WTC11 (cell line): ENCODE measurements around the gene ATXN7L3. TPM values are rescaled to one million over a fixed set of nuclear protein-coding genes. Genes with fewer than 3 reads are reported as not detected.

Experiments used
- ATAC-seq: fragments of 200-7000 bp; cut with Tn5 transposase; 2 replicates; pipeline ENCODE4 v1.10.0; 2021; ENCODE audit warnings: mild to moderate bottlenecking, moderate library complexity
- CTCF ChIA-PET: fragments of 300-600 bp; sonication (Branson Sonifier 250); formaldehyde crosslinking; loops from one replicate; lab custom pipeline; 2021; ENCODE audit warnings: antibody characterized with exemption; lab: Charles Lee
- POLR2A ChIA-PET: fragments of 350-600 bp; sonication (Branson Sonifier 250); formaldehyde crosslinking; loops from one replicate; lab custom pipeline; 2021; ENCODE audit warnings: antibody characterized with exemption; lab: Charles Lee
- DNase-seq: peaks from one replicate; pipeline ENCODE4 v3.0.0; 2021; ENCODE audit warnings: low spot score
- H3K27ac Mint-ChIP-seq: 2 replicates; pipeline ENCODE4 v1.8.0; 2021; ENCODE audit warnings: mixed read lengths
- H3K27me3 Mint-ChIP-seq: 2 replicates; pipeline ENCODE4 v1.8.0; 2021; ENCODE audit warnings: low read depth, mild to moderate bottlenecking, moderate library complexity, mixed read lengths
- H3K36me3 Mint-ChIP-seq: 2 replicates; pipeline ENCODE4 v1.8.0; 2021; ENCODE audit warnings: mixed read lengths
- H3K4me1 Mint-ChIP-seq: 2 replicates; pipeline ENCODE4 v1.8.0; 2022; ENCODE audit warnings: mixed read lengths
- H3K4me3 Mint-ChIP-seq: 2 replicates; pipeline ENCODE4 v1.8.0; 2021; ENCODE audit warnings: mild to moderate bottlenecking, moderate library complexity, mixed read lengths
- H3K9me3 Mint-ChIP-seq: 2 replicates; pipeline ENCODE4 v1.8.0; 2021; ENCODE audit warnings: mixed read lengths
- CREB1 ChIP-seq: sonication (generic); formaldehyde crosslinking; IDR thresholded peaks from 2 replicates; pipeline ENCODE4 v1.8.0; 2023; ENCODE audit warnings: mild to moderate bottlenecking, missing genetic modification reagents
- JAZF1 ChIP-seq: fragments of 250-450 bp; sonication (Bioruptor Pico); IDR thresholded peaks from 2 replicates; pipeline ENCODE4 v1.9.0; 2021; ENCODE audit warnings: moderate library complexity, mild to moderate bottlenecking, inconsistent platforms
- KAT7 ChIP-seq: sonication (generic); formaldehyde crosslinking; IDR thresholded peaks from 2 replicates; pipeline ENCODE4 v1.8.1; 2023; ENCODE audit warnings: missing genetic modification reagents, mild to moderate bottlenecking, borderline replicate concordance
- NFYB ChIP-seq: sonication (generic); formaldehyde crosslinking; conservative IDR thresholded peaks from 2 replicates; pipeline ENCODE4 v1.8.0; 2022; ENCODE audit warnings: low read depth, missing genetic modification reagents
- NR3C1 ChIP-seq: sonication (generic); formaldehyde crosslinking; conservative IDR thresholded peaks from 2 replicates; pipeline ENCODE4 v1.8.1; 2023; ENCODE audit warnings: low read depth, mild to moderate bottlenecking, missing genetic modification reagents
- RELA ChIP-seq: sonication (generic); formaldehyde crosslinking; IDR thresholded peaks from 2 replicates; pipeline ENCODE4 v1.8.1; 2022; ENCODE audit warnings: missing genetic modification reagents, mild to moderate bottlenecking, borderline replicate concordance
- ZNF317 ChIP-seq: sonication (generic); formaldehyde crosslinking; IDR thresholded peaks from 2 replicates; pipeline ENCODE4 v1.8.1; 2023; ENCODE audit warnings: low read depth, mild to moderate bottlenecking, moderate library complexity, missing genetic modification reagents, borderline replicate concordance
- total RNA-seq: library from RNA; stranded (reverse); gene quantifications from 3 replicates; pipeline ENCODE4 v1.2.3, GENCODE V29; 2021
- TF ChIP-seq, protein P1 (sequence below): sonication (generic); formaldehyde crosslinking; IDR thresholded peaks from 2 replicates; pipeline ENCODE4 v1.8.0; 2023; ENCODE audit warnings: missing genetic modification reagents, mild to moderate bottlenecking, borderline replicate concordance
- TF ChIP-seq, protein P2 (sequence below): fragments of 250-450 bp; sonication (Bioruptor Pico); IDR thresholded peaks from 2 replicates; pipeline ENCODE4 v2.1.2; 2022; ENCODE audit warnings: mild to moderate bottlenecking, moderate library complexity
- TF ChIP-seq, protein P3 (sequence below): sonication (generic); formaldehyde crosslinking; IDR thresholded peaks from 2 replicates; pipeline ENCODE4 v1.8.1; 2022; ENCODE audit warnings: missing genetic modification reagents, borderline replicate concordance
- TF ChIP-seq, protein P4 (sequence below): sonication (generic); formaldehyde crosslinking; IDR thresholded peaks from 2 replicates; pipeline ENCODE4 v1.8.1; 2022; ENCODE audit warnings: mild to moderate bottlenecking, missing genetic modification reagents, moderate library complexity, borderline replicate concordance

Gene ATXN7L3
- total RNA-seq, 1 experiment from 2014 or later, result 114 TPM

DNA sequence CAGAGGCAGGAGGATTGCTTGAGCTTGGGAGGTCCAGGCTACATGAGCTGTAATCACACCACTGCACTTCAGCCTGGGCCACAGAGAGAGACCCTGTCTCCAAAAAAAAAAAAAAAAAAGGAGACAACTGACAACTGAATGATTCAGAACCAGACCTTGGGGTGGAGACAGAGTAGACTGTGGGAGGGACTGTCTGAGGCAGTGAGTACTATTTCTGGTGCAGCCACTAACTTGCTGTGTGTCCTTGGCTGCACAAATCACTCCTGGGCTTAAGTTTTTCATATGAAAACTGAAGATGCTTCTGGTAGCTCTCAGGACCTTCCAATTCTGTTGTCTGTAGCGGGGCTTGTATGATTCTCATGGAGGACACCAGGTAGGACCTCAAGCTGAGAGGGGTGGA, 23.4 kb downstream of the ATXN7L3 start (continued):
- TF ChIP-seq, protein P1, sequence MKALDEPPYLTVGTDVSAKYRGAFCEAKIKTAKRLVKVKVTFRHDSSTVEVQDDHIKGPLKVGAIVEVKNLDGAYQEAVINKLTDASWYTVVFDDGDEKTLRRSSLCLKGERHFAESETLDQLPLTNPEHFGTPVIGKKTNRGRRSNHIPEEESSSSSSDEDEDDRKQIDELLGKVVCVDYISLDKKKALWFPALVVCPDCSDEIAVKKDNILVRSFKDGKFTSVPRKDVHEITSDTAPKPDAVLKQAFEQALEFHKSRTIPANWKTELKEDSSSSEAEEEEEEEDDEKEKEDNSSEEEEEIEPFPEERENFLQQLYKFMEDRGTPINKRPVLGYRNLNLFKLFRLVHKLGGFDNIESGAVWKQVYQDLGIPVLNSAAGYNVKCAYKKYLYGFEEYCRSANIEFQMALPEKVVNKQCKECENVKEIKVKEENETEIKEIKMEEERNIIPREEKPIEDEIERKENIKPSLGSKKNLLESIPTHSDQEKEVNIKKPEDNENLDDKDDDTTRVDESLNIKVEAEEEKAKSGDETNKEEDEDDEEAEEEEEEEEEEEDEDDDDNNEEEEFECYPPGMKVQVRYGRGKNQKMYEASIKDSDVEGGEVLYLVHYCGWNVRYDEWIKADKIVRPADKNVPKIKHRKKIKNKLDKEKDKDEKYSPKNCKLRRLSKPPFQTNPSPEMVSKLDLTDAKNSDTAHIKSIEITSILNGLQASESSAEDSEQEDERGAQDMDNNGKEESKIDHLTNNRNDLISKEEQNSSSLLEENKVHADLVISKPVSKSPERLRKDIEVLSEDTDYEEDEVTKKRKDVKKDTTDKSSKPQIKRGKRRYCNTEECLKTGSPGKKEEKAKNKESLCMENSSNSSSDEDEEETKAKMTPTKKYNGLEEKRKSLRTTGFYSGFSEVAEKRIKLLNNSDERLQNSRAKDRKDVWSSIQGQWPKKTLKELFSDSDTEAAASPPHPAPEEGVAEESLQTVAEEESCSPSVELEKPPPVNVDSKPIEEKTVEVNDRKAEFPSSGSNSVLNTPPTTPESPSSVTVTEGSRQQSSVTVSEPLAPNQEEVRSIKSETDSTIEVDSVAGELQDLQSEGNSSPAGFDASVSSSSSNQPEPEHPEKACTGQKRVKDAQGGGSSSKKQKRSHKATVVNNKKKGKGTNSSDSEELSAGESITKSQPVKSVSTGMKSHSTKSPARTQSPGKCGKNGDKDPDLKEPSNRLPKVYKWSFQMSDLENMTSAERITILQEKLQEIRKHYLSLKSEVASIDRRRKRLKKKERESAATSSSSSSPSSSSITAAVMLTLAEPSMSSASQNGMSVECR, result no peak
- no peak for TF ChIP-seq ZNF317 (CRISPR knock-in tag)

DNA sequence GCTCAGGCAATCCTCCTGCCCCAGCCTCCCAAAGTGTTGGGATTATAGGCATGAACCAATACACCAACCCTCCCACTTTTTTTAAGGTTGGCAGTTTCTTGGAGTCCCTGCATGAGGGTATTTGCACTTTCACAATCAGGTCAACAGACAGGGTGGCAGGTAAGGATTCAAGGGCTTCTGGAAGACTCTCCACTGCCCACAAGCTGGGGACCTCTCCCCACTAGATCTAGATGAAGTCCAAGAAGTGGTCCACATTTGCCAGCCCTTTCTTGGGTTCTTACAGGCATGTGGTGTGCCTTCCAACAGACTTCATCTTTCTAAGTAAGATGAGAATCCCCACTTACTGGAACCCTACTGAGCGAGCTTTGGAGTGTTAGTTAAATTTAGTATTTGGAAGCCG, 25.3 kb downstream of the ATXN7L3 start:
- CTCF ChIA-PET, result interaction anchor here (0.6 to 1.8 kb wide), 7 partner anchors 9 to 1150 kb away, joined by 3 to 9 read pairs (median 3); partner anchors contain the start of gene GRN
- peaks cover 15% of the 10 kb centered on the region for H3K4me1 Mint-ChIP-seq
- H3K27ac Mint-ChIP-seq, result no peak overlapping the region
- no peak overlapping the region for H3K4me3 Mint-ChIP-seq
- H3K36me3 Mint-ChIP-seq, result peaks cover 21% of the 10 kb centered on the region
- H3K9me3 Mint-ChIP-seq, result no peaks in the 10 kb centered on the region
- no peak for DNase-seq
- no peak for ATAC-seq
- H3K27me3 Mint-ChIP-seq, result no peaks in the 10 kb centered on the region; the same call in 1 of the 2 replicates
- TF ChIP-seq, protein P2, sequence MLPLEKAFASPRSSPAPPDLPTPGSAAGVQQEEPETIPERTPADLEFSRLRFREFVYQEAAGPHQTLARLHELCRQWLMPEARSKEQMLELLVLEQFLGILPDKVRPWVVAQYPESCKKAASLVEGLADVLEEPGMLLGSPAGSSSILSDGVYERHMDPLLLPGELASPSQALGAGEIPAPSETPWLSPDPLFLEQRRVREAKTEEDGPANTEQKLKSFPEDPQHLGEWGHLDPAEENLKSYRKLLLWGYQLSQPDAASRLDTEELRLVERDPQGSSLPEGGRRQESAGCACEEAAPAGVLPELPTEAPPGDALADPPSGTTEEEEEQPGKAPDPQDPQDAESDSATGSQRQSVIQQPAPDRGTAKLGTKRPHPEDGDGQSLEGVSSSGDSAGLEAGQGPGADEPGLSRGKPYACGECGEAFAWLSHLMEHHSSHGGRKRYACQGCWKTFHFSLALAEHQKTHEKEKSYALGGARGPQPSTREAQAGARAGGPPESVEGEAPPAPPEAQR (CRISPR knock-in tag), result no peak
- TF ChIP-seq CREB1 (no peak), NR3C1 (CRISPR knock-in tag) (no peak), NFYB (CRISPR knock-in tag) (no peak), JAZF1 (CRISPR knock-in tag) (no peak)
- TF ChIP-seq, protein P3, sequence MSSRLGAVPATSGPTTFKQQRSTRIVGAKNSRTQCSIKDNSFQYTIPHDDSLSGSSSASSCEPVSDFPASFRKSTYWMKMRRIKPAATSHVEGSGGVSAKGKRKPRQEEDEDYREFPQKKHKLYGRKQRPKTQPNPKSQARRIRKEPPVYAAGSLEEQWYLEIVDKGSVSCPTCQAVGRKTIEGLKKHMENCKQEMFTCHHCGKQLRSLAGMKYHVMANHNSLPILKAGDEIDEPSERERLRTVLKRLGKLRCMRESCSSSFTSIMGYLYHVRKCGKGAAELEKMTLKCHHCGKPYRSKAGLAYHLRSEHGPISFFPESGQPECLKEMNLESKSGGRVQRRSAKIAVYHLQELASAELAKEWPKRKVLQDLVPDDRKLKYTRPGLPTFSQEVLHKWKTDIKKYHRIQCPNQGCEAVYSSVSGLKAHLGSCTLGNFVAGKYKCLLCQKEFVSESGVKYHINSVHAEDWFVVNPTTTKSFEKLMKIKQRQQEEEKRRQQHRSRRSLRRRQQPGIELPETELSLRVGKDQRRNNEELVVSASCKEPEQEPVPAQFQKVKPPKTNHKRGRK (CRISPR knock-in tag), result no peak
- POLR2A ChIA-PET, result interaction anchor here (0.7 kb wide), 1 partner anchor 48 kb away, joined by 3 read pairs; no protein-coding TSS in a partner anchor

DNA sequence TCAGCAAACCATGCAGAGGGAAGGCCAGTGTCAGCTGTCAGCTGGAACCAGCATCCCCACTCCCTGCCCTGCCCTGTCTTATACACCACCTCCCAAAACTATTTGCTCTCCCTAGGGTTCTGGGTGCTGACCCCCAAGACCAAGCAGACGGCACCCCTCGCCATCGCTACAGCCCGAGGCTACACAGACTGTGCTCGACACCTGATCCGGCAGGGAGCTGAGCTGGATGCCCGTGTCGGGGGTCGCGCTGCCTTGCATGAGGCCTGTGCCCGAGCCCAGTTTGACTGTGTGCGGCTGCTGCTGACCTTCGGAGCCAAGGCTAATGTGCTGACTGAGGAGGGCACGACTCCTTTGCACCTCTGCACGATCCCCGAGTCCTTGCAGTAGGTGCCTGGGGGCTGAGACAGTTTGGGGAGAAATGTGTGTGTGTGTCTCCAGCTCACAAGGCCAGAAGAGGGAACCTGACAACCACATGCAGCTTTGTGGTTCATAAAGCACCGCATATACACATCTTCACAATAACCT, 27.7 kb downstream of the ATXN7L3 start:
- no peaks in the 10 kb centered on the region; the same call in 1 of the 2 replicates for H3K27me3 Mint-ChIP-seq
- H3K4me3 Mint-ChIP-seq, result no peak overlapping the region
- H3K27ac Mint-ChIP-seq, result peak overlapping the region; percentile 26; the same call in 1 of the 2 replicates
- ATAC-seq, result no peak
- TF ChIP-seq, protein P4, sequence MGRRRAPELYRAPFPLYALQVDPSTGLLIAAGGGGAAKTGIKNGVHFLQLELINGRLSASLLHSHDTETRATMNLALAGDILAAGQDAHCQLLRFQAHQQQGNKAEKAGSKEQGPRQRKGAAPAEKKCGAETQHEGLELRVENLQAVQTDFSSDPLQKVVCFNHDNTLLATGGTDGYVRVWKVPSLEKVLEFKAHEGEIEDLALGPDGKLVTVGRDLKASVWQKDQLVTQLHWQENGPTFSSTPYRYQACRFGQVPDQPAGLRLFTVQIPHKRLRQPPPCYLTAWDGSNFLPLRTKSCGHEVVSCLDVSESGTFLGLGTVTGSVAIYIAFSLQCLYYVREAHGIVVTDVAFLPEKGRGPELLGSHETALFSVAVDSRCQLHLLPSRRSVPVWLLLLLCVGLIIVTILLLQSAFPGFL (CRISPR knock-in tag), result 0 out of 2 replicates have a peak, but pooled peaks have one; percentile 24
- TF ChIP-seq RELA (CRISPR knock-in tag) (0 out of 2 replicates have a peak, but pooled peaks have one; percentile 51), CREB1 (no peak), KAT7 (CRISPR knock-in tag) (0 out of 2 replicates have a peak, but pooled peaks have one; percentile 40)
- no peak for DNase-seq
- ChIA-PET CTCF (interaction anchor here (0.7 to 4.3 kb wide), 10 partner anchors 13 to 182 kb away, joined by 3 to 32 read pairs (median 6); partner anchors contain the start of gene TMUB2), POLR2A (interaction anchor here (0.5 to 0.9 kb wide), 3 partner anchors 61 to 264 kb away, joined by 3 to 6 read pairs (median 3); no protein-coding TSS in a partner anchor)
- no peaks in the 10 kb centered on the region for H3K9me3 Mint-ChIP-seq
- peaks cover 23% of the 10 kb centered on the region for H3K4me1 Mint-ChIP-seq
- H3K36me3 Mint-ChIP-seq, result peaks cover 8% of the 10 kb centered on the region
